Stimulated activated CD4-positive, alpha-beta T cell treated with anti-CD3 and anti-CD28 coated beads, Interleukin-12 subunit alpha, Interleukin-12 subunit beta, amount 100 ng/mL, for 4 hours (primary cell): ENCODE data around the gene C19orf44.

Experiments
- DNase-seq: peaks from one replicate; pipeline ENCODE4 v3.0.0-alpha.2; 2020

Gene C19orf44

DNA sequence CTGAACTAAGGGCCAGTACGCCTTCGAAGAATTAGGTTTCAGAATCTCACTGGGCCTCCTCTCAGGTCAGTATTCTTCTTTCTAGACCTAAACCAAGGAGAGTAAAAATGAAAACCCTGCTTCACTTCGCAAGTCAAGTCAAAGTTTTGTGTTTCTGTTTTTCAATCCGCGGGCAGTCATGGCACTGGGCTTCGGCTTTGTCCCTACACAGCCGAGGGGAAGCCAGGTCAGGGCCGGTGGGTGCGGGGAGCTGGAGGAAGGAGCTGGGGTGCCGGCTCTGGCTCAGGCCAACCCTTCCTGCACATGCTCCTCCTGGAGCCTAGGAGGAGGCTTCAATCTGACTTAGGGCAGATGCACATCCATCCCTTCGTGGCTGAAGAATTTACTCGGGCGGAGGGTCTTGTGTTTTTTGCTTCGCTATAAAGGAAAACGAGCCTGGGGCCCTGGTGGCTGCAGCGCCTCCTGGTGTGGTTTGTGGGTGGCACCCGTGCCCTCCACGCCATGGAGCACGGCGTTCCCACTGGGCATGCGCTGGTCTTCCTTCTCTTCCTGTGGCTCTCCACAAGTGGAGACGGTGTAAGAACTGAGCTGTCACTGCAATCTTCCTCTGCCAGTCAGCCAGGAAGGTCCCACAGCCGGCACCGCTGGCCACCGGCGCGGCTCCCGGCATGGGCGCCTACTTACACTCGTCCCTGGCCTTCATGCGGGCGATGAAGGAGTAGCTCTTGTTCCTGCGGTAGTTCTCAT lies 22.5 kb downstream of the C19orf44 start:
- no peak for DNase-seq

DNA sequence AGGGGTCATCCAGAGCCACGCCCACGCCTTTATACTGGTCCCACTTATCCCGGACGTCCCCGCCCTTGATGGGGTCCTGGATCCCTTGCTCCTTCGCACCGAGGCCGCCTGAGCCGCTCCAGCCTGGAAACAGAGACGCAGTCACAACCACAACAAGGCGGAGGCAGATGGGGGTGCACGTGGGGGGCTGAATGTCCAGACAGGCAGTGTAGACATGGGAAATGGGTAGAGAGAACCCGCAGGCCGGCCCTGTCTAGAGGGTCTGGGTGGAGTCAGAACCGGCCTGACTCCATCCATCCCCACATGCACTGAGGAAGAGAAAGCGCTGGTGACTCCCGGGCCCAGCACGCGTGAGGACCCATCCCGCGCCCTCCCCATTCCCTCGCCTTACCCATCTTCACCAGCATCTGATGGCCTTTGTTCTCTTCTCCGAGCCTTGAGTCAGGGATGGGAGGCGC lies 23.1 kb downstream of the C19orf44 start:
- DNase-seq, result no peak

DNA sequence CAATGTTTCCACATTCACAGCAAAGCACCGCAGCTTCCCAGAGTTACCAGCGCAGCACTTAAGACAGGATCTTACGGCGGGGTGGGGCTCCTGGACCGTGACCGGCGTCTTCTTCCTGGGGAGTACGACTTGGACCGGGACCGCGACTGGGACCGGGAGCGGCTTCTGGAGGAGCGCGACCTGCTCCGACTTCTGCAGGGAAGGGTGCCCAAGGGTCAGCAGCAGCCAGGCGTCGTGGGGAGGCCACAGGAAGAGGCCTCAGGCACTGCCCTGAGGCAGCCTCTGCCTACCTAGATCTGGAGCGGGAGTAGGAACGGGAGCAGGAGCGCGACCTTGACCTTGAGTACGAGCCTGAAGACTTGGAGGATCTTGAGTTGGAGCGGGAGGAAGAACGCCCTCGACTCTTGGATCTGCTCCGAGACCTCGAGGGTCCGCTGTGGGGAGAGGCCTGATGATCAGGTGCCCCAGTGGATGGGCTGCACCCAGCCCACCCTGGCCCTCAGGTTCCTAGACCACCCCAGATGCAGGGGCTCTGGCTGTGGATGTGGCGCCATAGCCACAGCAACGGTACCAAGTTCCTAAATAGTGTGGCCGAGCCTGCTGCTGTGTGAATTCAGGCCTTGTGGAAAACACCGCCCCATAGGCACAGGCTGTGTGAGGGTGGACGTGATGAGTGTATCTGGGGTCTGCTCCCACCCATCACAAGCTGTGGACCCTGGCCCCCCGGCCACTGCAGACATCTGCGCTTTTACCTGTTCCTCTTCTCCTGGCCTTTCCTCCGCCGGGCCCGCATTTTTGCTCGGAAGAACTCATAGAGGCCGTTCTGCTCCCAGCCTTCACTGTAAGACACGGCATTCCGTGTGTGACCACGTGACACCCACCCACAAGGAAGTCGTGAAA lies 24.1 kb downstream of the C19orf44 start:
- no peak for DNase-seq

DNA sequence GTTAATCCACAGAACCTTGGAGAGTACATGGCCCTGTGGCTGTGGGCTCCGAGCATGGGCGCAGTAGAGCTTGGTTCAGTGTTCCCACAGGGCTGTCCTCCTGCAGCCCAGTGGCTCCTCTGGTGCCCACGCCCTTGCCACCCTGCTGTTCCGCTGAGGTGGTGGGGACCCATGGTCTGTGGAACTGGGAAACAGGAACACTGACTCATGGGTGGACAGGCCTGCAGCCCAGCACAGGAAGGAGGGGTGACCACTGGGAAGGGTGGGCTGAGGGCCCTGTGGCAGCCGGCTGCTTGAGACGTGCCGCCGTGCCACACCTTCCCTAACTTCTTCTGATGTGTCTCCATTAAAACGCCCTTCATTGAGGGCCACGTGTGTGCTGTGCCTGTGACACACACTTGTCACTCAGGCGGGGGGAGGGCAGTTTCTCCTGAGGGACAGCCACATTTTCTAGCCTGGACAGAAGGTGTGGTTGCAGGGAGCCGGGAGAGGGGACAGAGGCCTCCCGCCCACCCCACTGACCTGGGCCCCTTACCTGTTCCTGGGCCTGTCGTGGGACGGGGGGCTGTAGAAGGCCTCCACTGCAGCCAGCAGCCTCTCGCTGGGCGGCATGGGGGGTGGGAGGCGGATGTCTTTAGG lies 24.9 kb downstream of the C19orf44 start:
- no peak for DNase-seq

DNA sequence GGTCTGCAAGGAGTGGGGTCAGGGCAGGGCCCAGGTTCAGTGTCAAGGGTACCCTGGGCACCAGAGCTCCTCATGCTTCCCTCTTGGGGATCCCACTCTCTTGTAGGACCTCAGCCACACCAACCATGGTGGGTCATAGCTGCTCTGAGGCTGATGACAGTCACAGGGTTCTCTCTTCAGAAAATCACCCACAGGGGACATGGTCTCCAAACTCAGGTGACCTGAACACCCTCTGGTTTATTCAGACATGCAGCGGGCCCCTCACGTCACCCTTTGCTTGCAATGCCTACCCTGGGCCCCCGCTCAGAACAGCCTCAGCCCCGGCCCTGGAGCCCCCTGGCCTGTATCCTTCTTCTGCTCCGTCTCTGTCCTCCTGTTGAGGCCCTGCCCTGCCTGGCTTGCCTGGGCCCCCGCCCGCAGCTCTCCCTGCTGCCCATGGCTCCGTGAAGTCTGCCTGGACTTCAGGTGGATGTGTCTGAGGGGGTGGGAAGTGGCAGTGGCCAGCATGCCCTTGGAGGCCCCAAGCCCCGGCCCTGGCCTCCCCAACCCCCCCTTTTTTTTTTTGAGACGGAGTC lies 25.6 kb downstream of the C19orf44 start:
- no peak for DNase-seq

DNA sequence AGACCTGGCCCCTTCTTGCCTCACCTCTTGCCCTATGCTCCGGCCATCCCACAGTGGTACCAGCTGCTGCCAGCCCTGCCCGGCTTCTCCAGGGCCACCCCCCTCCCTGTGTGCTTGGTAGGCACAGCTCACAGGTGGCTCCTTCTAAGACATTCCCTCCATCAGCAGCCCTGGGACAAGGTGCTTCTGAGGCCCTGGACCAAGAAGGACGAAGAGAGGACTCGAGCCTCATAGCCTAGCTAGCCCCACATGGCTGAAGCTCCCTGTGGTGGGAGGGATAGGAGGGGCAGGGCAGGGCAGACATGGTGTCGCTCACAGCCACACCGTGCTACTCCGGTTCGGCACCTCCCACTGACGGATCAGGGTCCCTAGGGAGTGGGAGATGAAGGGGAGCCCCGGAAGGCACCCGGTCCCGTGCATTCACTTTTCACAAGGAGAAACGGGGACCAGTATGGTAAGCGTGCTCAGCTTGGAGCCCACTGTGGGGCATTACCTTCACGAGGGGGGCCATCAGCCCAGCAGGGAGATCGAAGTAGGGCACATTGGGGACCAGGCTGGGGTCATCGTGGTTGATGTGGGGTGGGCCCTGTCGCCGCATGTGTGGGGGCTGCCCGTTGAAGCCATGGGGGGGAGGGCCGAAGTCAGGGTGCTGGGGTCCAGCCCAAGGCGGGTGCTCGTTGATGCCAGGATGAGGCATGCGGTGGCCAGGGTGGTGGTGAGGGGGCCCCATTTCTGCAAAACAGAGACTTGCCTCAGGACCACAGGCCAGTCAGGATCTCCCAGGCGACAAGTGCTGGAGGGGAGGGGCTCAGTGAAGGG lies 26.6 kb downstream of the C19orf44 start:
- DNase-seq, result no peak

DNA sequence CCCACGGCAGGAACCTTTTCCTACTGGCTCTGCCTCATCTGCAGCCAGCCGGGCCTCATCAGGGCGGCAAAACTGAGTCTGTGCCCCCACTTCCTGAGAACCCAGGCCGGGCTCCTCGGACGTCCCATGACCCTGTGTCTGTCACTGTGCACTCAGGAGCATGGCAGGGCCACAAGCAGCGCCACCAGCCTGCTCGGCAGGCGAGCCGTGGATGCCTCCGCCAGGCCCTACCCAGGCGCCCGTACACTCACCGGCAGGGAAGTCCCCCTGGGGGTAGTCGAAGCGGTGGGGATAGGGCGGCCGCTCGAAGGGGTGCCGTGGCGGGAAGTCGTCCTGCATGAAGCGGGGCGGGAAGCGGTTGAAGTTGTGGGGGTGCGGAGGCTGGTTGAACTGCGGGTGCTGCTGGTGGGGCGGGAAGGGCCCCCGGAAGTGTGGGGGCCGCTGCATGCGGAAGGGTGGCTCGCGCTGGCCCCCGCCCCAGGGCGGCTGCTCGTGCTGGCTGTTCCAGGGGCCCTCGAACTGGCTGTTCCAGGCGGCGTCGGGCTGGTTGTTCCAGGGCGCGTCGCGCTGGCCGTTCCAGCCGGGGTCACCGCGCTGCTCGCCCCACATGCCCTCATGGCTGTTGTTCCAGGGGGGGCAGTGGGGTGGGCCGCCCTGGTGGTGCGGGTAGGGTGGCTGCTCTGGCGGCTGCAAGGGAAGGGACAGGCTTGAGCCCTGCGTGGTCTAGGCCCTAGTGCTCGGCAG lies 29.0 kb downstream of the C19orf44 start:
- no peak for DNase-seq

DNA sequence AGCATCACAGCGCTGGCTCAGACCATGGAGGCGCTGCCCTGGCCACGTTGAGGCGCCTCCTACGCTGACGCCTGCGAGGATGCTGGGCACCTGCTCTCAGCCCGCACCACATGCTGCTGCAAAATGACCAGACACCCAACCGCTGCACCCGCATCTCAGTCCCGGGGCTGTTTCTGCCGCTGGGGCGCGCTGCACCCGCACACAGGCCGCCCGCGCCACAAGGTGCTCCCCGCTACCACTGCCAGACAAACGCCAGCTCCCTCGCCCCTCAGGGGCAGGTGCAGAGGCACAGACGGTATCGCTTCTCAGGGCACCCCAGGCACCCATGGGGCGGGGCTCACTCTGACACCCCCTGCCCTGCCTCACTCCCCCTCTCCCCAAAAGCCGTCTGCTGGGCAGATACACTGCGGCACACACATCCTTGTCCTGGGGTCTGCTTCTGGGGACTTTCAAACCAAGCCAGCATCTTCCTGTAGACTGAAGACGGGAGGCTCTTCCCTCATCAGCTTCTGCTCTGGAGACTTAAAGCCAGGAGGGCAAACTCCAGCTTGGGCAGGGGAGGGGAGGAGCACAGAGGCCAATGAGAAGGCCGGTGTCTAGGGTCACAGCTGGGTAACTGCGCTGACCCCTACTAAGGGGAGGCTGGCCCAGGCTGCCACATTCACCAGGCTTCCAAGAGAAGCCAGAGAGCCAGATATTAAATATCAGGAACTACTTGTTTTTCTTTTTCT lies 29.7 kb downstream of the C19orf44 start:
- no peak for DNase-seq

DNA sequence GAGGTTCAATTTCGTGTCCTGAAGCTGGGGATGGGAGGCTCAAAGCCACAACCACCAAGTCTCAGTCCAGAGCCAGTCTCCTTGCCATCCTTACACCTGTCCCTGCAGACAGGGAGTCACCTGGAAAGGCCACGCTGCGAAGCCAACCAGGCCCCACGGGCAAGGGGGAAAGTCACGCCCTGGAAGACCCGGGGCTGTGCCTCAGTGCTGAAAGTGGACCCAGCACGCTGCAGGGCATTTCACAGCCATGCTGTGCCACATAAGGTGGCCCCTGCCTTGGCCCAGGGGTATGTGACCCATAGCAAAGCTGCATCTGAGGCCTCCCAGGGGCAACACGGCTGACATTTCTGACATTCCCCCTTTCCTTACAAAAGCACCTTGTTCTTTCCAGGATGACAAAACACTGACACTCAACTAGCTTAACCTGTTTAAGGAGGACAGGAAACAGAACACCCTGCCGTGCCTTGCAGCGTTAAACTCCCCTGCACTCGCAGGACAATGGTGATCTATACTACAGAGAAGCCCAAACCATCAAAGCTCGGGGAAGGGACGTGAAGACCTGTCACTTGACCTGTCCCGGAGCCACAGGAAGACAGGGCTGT lies 31.2 kb downstream of the C19orf44 start:
- DNase-seq, result no peak

DNA sequence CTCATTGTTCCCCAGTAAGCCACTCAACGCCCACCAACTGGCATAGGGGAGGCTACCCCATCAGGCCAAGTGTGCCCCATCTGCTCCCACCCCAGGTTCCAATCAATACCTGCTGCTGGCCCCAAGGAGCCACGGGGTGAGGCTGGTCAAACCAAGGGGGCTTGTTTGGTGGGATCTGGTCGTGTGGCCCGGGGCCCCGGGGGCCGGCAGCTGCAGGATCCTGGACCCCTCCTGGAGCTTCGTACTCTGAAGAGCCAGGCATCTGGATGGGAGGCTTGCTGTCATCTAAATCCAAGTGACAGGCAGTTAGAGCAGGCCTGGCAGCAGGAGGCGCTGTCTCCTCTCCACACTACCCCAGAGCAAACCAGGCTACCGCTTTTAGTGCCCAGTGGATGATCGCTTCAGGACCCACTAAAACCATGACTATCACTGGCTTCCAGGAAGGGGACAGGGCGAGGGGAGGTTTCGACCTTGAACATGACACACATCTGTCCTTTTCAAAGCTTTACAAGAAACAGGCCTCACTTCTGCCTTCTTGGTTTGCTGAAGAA lies 31.9 kb downstream of the C19orf44 start:
- peak; percentile 40 for DNase-seq

DNA sequence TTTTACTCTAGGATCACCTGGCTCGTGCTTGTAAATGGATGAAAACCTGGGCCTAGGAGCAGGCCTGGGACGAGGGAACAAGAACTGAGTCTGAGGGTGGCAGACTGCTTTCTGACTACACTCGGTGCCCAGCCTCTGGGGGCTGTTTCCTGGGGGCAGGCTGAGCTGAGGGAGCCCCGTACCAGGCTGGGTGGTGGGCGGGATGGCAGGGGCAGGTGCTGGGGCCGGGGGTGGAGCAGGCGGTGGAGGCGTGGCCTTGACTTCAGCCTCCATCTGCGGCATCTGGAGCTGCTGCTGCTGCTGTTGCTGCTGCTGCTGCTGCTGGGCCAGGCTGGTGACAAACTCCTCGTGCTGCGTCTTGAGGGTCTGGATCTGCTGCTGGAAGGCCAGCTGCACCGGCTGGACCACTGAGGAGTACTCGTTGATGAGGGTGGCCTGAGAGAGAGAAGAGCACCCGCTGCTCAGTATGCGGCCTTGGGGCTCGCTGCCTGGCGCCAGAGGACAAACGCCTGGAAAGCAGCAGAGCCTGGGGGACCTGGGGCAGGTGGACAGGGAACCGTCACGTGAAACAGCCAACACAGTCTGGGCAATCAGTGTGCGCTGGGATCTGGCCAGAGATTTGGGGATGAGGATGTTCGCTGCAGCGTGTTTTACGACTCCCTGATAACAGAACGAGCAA lies 33.4 kb downstream of the C19orf44 start:
- no peak for DNase-seq

DNA sequence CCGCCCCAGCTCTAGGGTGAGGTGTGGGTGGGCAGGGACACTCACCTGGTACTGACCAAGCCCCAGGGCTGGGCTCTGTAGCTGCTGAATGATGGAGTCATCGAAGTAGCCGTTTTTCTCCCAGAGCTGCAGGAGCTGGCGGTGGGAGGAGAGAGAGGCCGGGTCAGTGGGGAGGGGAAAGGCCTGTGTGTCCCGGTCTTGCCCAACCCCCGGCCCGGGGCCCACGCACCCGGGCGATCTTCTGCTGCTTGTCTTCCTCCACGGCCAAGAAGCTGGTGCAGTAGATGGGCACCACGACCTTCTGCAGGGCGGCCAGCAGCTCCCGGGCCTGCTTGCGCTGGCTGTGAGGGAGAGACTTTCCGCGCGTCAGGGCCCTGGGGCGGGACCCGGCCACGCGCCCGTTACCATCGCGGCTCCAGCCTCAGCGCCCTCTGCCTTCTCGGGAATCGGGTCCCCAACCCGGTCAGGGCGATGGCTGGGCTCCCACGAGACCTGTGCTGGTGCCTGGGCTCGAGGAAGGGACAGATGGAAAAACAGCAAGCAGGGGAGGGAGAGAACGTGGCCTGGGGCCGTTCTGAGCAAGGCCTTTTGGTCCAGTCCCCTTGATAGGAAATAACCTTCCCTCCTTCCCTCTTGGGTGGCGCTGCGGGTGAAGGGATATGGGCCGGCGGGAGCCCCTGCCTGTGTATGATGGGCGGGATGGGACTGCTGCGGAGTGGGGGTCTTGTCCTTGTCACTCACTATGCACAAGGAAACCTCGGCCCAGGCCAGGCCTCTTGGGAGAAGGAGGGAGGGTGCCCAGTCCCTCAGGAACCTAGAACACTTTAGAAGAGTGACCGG lies 34.6 kb downstream of the C19orf44 start:
- DNase-seq, result no peak

DNA sequence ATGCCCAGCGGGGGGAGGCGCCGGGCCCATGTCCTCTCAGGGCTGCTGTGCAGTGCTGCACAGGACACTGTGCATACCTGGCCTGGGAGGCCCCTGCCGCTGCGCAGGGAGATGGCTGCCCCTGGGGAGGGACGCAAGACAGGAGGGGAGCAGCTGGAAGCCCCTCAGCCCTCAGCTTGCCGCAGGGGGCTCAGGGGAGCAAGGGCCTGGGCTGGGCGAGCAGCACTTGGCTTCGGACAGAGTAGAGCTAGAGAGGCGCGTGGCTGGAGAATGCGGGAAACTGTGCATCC lies 35.1 kb downstream of the C19orf44 start:
- DNase-seq, result no peak

DNA sequence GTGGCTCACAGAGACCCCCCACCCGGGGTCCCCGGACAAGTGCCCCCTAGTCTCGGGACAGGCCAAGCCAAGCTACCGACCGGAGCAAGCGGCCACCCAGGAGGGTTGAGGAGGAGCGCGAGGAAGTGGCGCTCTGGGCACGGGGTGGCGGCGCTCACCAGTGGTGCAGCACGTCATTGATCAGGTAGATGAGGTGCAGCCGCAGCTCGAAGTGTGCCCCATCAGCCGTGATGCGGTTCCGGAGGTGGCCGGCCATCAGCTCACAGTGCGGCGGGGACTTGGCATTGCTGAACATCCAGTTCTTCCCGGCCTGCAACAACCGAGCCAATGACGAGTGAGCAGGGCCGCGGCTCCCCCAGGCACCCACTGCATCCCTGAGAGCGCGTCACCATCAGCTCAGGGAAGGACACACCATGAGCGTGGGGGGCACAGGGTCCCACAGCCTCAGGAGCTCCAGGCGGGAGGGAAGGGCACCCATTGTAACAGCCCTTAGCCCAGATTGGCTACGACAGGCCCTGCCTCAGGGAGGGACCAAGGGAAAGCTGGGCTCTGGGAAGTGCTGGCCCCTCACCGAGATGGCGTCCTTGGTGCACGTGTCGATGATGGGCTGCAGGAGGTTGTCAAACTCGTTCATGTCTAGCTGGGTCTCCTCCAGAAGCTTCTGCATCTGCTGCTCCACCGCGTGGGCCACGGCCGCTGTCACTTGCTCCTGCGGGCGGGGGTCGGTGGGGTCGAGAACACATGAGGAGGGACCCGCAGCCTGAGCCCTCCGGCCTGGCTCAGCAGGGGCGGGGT lies 36.4 kb downstream of the C19orf44 start:
- no peak for DNase-seq

DNA sequence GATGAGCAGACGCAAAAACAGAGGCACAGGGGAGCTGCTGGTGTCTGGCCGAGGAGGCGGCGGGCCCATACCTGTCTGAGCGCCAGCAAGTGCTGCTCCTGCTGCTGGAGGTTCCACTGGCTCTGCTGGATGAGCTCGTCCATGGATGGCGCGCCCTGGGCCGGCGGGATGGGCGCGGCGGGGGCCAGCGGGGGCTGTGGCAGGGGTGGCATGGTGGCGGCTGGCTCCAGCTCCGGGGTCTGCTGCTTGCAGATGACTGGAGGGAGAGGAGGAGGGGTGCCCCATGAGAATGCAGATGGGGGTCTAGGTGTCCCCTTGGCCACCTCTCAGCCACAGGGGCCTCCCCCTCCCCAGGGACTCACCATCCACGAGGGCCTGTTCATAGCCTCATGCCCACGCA lies 39.2 kb downstream of the C19orf44 start:
- DNase-seq, result no peak

DNA sequence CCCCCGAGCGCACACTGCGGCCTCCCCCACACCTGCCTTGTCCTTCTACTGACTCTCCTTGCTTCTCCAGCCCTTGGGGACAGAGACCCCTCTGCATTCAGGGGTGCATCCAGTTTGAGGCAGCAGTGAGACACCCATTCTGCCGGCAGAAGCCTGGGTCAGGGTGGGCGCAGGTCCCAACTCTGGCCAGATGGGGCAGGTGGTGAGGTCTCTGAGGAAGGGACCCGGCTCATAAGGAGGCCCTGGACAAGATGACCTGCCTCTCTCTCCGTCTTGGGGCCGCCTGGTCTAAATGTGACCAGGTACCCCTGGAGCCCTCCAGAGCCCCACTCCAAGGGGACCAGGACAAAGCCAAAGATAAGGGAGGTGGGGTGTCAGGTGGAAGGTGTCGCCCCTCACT lies 39.9 kb downstream of the C19orf44 start:
- DNase-seq, result no peak

DNA sequence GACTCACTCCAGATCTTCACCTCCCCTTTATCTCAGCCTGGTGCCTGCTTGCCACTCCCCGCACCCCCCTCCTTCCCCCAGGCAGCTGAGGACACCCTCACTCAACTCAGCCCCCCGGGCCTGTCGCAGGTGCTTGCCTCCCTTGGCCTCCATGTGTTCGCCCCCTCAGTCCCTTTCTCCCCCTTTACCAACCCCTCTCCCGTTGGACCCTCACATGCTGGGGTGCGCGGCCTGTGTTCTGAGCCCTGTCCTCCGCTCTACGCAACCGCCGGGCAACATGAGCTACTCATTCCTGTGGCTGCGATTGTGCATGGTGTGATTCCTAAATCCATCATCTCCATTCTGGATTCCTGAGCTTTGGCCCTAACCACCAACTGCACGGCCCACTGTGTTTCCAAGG lies 40.9 kb downstream of the C19orf44 start:
- no peak for DNase-seq

DNA sequence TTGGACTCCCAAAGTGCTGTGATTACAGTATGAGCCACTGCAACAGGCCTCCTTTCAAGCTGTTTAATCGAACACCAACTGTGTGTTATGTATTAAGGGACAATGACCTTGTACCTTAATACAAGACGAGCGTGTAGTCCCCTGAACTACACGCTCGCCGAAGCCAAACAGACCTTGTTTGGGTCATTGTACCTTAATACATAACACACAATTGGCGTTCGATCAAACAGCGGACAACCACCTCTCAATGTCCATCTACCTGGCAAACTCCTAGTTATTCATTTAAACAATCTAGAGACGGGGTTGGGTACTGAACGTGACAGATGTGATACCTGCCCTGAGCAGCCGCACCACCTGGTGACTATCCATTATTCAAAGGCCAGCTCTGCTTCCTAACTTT lies 44.8 kb downstream of the C19orf44 start:
- DNase-seq, result no peak
